Activated CD8-positive, alpha-beta T cell treated with anti-CD3 and anti-CD28 coated beads, Interleukin-2, amount 10 ng/mL, durations not matched to agents 7 days and 5 days (primary cell): Measurements from ENCODE around the gene DNAAF1. TPM values are rescaled to one million over a fixed set of nuclear protein-coding genes. Genes with fewer than 3 reads are reported as not detected.
A peak's percentile ranks its signal among the peaks of the same experiment; 100 is the strongest.

ENCODE experiments used
- ATAC-seq: fragments of 150-1000 bp; cut with Tn5 transposase; one replicate; pipeline ENCODE4 v1.10.0; 2021; ENCODE audit warnings: moderate library complexity
- CTCF ChIA-PET: fragments of 350-600 bp; sonication (Branson Sonifier 250); formaldehyde crosslinking; loops from one replicate; lab custom pipeline; 2021; ENCODE audit warnings: antibody characterized with exemption; lab: Charles Lee
- POLR2A ChIA-PET: fragments of 350-600 bp; sonication (Branson Sonifier 250); formaldehyde crosslinking; loops from one replicate; lab custom pipeline; 2021; ENCODE audit warnings: antibody characterized with exemption; lab: Charles Lee
- DNase-seq: peaks from one replicate; pipeline ENCODE4 v3.0.0-alpha.2; 2020
- H3K27ac Mint-ChIP-seq: one replicate; pipeline ENCODE4 v1.8.0; 2021; ENCODE audit warnings: mild to moderate bottlenecking, mixed read lengths
- H3K27me3 Mint-ChIP-seq: one replicate; pipeline ENCODE4 v1.8.0; 2021; ENCODE audit warnings: low read depth, mixed read lengths
- H3K36me3 Mint-ChIP-seq: one replicate; pipeline ENCODE4 v1.8.0; 2021; ENCODE audit warnings: low read depth, mixed read lengths
- H3K4me1 Mint-ChIP-seq: one replicate; pipeline ENCODE4 v1.8.0; 2021; ENCODE audit warnings: low read depth, mixed read lengths
- H3K4me3 Mint-ChIP-seq: one replicate; pipeline ENCODE4 v1.8.0; 2021; ENCODE audit warnings: mild to moderate bottlenecking, mixed read lengths
- H3K9me3 Mint-ChIP-seq: one replicate; pipeline ENCODE4 v1.8.0; 2022; ENCODE audit warnings: mixed read lengths; ENCODE audit not compliant: insufficient read depth
- total RNA-seq, 2 experiments: library from RNA; stranded (reverse); gene quantifications; one replicate each; pipeline ENCODE4 v1.2.3, GENCODE V29; 2021

The DNAAF1 gene
- total RNA-seq, 2 experiments from 2014 or later: not detected

GRCh38 chr16:84161037-84161436, 15.9 kb downstream of the DNAAF1 start:
- ChIA-PET POLR2A (no interaction called here), CTCF (no interaction called here)
- Mint-ChIP-seq H3K9me3 (no peaks in the 10 kb centered on the region), H3K36me3 (no peaks in the 10 kb centered on the region), H3K27me3 (peaks cover 47% of the 10 kb centered on the region), H3K4me1 (no peaks in the 10 kb centered on the region), H3K4me3 (no peak overlapping the region), H3K27ac (no peak overlapping the region)
- ATAC-seq (no peak), DNase-seq (no peak)

DNA sequence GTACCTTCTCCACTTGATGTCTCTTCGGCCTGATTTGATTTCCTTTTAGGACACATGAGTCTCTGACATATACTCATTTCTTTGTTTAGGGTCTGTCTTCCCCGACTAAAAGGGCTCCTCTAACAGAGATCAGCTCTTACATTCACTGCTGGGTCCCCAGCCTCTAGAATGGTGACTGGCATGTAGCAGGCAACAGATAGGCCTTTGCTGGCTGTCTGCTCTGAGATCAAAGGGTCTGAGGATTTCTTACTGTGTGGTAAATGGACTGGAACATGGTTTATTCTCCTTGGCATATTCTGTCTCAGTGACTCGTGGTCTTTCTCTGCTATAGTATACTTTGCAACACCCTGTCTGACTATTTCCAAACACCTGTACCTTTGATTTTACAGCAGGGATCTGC, 16.7 kb downstream of the DNAAF1 start:
- H3K36me3 Mint-ChIP-seq: no peaks in the 10 kb centered on the region
- H3K4me1 Mint-ChIP-seq: no peaks in the 10 kb centered on the region
- no peak for DNase-seq
- CTCF ChIA-PET: no interaction called here
- H3K27ac Mint-ChIP-seq: no peak overlapping the region
- no peak for ATAC-seq
- POLR2A ChIA-PET: no interaction called here
- no peaks in the 10 kb centered on the region for H3K9me3 Mint-ChIP-seq
- no peak overlapping the region for H3K4me3 Mint-ChIP-seq
- H3K27me3 Mint-ChIP-seq: peaks cover 46% of the 10 kb centered on the region

- ChIA-PET CTCF (no interaction called here), POLR2A (no interaction called here)
- Mint-ChIP-seq H3K36me3 (no peaks in the 10 kb centered on the region), H3K4me1 (no peaks in the 10 kb centered on the region), H3K27ac (no peak overlapping the region), H3K9me3 (no peaks in the 10 kb centered on the region), H3K4me3 (no peak overlapping the region), H3K27me3 (peaks cover 27% of the 10 kb centered on the region)
- no peak for ATAC-seq
- DNase-seq: no peak
These were observed 20.6 kb downstream of the DNAAF1 start for GRCh38 chr16:84165746-84166145.

- POLR2A ChIA-PET: interaction anchor here (0.5 kb wide), 1 partner anchor 12 kb away, joined by 3 read pairs; no protein-coding TSS in a partner anchor
- Mint-ChIP-seq H3K4me1 (no peaks in the 10 kb centered on the region), H3K27me3 (peaks cover 22% of the 10 kb centered on the region), H3K27ac (no peak overlapping the region), H3K4me3 (no peak overlapping the region), H3K36me3 (no peaks in the 10 kb centered on the region), H3K9me3 (no peaks in the 10 kb centered on the region)
- DNase-seq (no peak), ATAC-seq (no peak)
- CTCF ChIA-PET: interaction anchor here (1.0 to 2.2 kb wide), 4 partner anchors 9 to 101 kb away, joined by 3 to 8 read pairs (median 6); no protein-coding TSS in a partner anchor
These were observed 21.9 kb downstream of the DNAAF1 start for GRCh38 chr16:84166796-84167695.

- no peaks in the 10 kb centered on the region for H3K36me3 Mint-ChIP-seq
- no peak for DNase-seq
- H3K9me3 Mint-ChIP-seq: no peaks in the 10 kb centered on the region
- ChIA-PET POLR2A (no interaction called here), CTCF (interaction anchor here (0.9 to 3.0 kb wide), 5 partner anchors 17 to 104 kb away, joined by 4 to 15 read pairs (median 9); partner anchors contain the start of gene TAF1C)
- H3K4me1 Mint-ChIP-seq: no peaks in the 10 kb centered on the region
- H3K4me3 Mint-ChIP-seq: no peak overlapping the region
- peaks cover 15% of the 10 kb centered on the region for H3K27me3 Mint-ChIP-seq
- ATAC-seq: no peak
- no peak overlapping the region for H3K27ac Mint-ChIP-seq
These were observed 24.7 kb downstream of the DNAAF1 start for GRCh38 chr16:84169765-84170310.

DNA sequence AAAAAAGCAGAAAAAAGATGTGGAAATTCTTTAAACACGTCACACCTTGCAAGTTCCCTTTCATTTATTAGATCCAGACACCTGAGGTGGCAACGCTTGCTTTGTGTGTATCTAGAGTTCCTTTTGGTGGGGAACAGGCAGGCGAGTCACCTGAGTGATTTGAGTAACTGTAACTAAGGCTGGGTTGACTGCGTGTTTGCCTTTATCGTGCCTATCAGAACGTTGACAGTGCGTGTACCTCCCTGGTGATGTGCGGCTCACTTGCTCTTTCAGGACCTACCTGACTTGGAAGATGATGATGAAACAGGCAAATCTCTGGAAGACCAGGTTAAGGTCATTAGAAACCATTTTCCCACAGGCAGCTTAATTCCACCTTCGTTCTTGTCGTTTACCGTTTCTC, 29.3 kb downstream of the DNAAF1 start:
- ATAC-seq (no peak), DNase-seq (no peak)
- H3K9me3 Mint-ChIP-seq: no peaks in the 10 kb centered on the region
- peaks cover 5% of the 10 kb centered on the region for H3K27me3 Mint-ChIP-seq
- H3K27ac Mint-ChIP-seq: no peak overlapping the region
- H3K36me3 Mint-ChIP-seq: peaks cover 5% of the 10 kb centered on the region
- ChIA-PET POLR2A (no interaction called here), CTCF (interaction anchor here (1.3 to 6.0 kb wide), 14 partner anchors 12 to 220 kb away, joined by 4 to 95 read pairs (median 6); partner anchors contain the start of genes MBTPS1 and TAF1C)
- H3K4me1 Mint-ChIP-seq: peaks cover 4% of the 10 kb centered on the region
- H3K4me3 Mint-ChIP-seq: no peak overlapping the region

DNA sequence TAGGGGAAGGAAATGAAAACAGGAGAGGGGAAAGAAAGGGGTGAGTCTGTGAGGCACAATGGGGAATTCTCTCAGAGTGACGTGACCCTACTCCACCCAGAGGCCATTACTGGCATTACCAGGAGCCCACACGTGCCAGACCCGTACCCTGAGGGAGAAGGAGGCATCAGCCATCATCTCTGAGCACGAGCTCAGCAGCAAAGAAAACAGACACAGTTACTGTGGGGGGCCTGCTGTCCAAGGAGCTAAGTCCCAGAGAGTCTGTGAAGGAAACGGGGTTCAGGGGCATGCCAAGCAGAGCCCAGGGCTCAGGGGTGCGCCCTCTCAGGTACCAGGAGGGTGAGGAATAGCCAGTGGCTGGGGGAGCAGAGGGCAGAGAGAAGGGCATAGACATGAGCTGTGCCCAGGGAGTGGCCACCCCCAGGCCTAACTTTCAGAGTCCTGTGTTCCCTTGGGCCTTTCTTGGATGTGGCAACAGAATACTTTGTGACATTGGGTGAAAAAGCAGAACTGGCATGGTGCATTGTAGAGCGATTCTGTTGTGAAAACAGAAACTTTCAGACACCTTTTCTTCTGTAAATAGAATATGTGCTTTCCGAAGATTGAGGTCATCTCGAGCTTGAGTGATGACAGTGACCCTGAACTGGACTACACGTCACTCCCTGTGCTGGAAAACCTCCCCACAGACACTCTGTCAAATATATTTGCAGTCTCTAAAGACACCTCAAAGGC, 30.4 kb downstream of the DNAAF1 start:
- Mint-ChIP-seq H3K27me3 (peaks cover 3% of the 10 kb centered on the region), H3K36me3 (peaks cover 5% of the 10 kb centered on the region), H3K27ac (no peak overlapping the region), H3K4me1 (peaks cover 4% of the 10 kb centered on the region), H3K9me3 (no peaks in the 10 kb centered on the region), H3K4me3 (no peak overlapping the region)
- ChIA-PET POLR2A (no interaction called here), CTCF (interaction anchor here (0.6 to 6.0 kb wide), 24 partner anchors 9 to 221 kb away, joined by 3 to 95 read pairs (median 5); partner anchors contain the start of genes MBTPS1 and TAF1C)
- DNase-seq (peak; percentile 74), ATAC-seq (peak; percentile 93)

GRCh38 chr16:84176192-84177053, 31.3 kb downstream of the DNAAF1 start:
- no peaks in the 10 kb centered on the region for H3K9me3 Mint-ChIP-seq
- CTCF ChIA-PET: interaction anchor here (0.6 to 6.0 kb wide), 22 partner anchors 9 to 220 kb away, joined by 3 to 95 read pairs (median 4); partner anchors contain the start of genes MBTPS1 and TAF1C
- H3K27ac Mint-ChIP-seq: no peak overlapping the region
- H3K4me1 Mint-ChIP-seq: peaks cover 4% of the 10 kb centered on the region
- H3K36me3 Mint-ChIP-seq: peaks cover 7% of the 10 kb centered on the region
- ATAC-seq (no peak), DNase-seq (no peak)
- POLR2A ChIA-PET: interaction anchor here (1.2 to 1.3 kb wide), 2 partner anchors 10 to 72 kb away, joined by 4 to 5 read pairs; partner anchors contain the start of gene TAF1C
- peaks cover 3% of the 10 kb centered on the region for H3K27me3 Mint-ChIP-seq
- no peak overlapping the region for H3K4me3 Mint-ChIP-seq

DNA sequence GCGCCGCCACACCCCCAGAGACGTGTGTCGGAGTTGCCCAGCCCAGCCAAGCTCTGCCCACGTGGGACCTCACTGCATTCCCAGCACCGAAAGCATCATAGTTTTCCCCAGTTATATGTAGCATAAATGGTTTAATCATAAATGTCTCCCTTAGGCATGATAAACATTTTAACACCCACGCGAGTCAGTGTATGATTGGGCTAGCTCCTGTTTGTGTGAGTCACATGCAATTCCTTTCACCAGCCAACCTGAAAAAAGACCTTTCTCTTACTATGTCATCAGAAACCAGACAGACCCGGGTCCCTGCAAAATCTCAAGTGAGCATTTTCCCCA, 32.6 kb downstream of the DNAAF1 start:
- no peak for DNase-seq
- Mint-ChIP-seq H3K9me3 (no peaks in the 10 kb centered on the region), H3K27me3 (peaks cover 3% of the 10 kb centered on the region), H3K36me3 (peaks cover 10% of the 10 kb centered on the region), H3K27ac (no peak overlapping the region), H3K4me3 (no peak overlapping the region), H3K4me1 (peaks cover 4% of the 10 kb centered on the region)
- ATAC-seq: no peak
- ChIA-PET CTCF (interaction anchor here (0.9 to 6.0 kb wide), 4 partner anchors 9 to 90 kb away, joined by 3 to 95 read pairs (median 7); partner anchors contain the start of gene TAF1C), POLR2A (interaction anchor here (1.2 to 1.3 kb wide), 2 partner anchors 9 to 73 kb away, joined by 4 to 5 read pairs; partner anchors contain the start of gene TAF1C)

- no peak overlapping the region for H3K27ac Mint-ChIP-seq
- CTCF ChIA-PET: interaction anchor here (2.5 to 6.0 kb wide), 2 partner anchors 9 to 91 kb away, joined by 11 to 95 read pairs; partner anchors contain the start of gene TAF1C
- peaks cover 3% of the 10 kb centered on the region for H3K27me3 Mint-ChIP-seq
- H3K4me3 Mint-ChIP-seq: no peak overlapping the region
- POLR2A ChIA-PET: interaction anchor here (1.2 to 1.3 kb wide), 2 partner anchors 8 to 74 kb away, joined by 4 to 5 read pairs; partner anchors contain the start of gene TAF1C
- no peak for DNase-seq
- no peaks in the 10 kb centered on the region for H3K9me3 Mint-ChIP-seq
- peaks cover 16% of the 10 kb centered on the region for H3K36me3 Mint-ChIP-seq
- ATAC-seq: no peak
- H3K4me1 Mint-ChIP-seq: peaks cover 4% of the 10 kb centered on the region
These were observed 33.1 kb downstream of the DNAAF1 start for GRCh38 chr16:84178146-84178765.
